Uterus (tissue), 2 donors: ENCODE measurements around the gene ADAMTS2.

Experiments
- CTCF ChIP-seq, 4 experiments: fragments of 200-600 bp in 2 of 4; fragments of 450-650 bp in 2 of 4; sonication (generic) in 2 of 4; IDR thresholded peaks; one replicate each; pipeline ENCODE4 v1.5.1; 2016 to 2019; ENCODE audit warnings: antibody characterized with exemption in 4 of 4, mild to moderate bottlenecking in 2 of 4, moderate library complexity in 1 of 4
- POLR2A ChIP-seq, 2 donors: fragments of 450-650 bp; IDR thresholded peaks; one replicate each; pipeline ENCODE4 v1.6.1; 2016; ENCODE audit warnings: antibody characterized with exemption in 2 of 2, mild to moderate bottlenecking in 1 of 2, moderate library complexity in 1 of 2

- TF ChIP-seq POLR2A (IDR thresholded peaks at IDR 0.05) (no peak), CTCF (IDR thresholded peaks at IDR 0.05) (no peak)
Observed at GRCh38 chr5:179141867-179142266, 203.4 kb downstream of the ADAMTS2 start.
